Measurements from ENCODE around the gene TBC1D30.
"Not testable (repeated sequence)": the region's sequence is repeated elsewhere in the genome, so short reads cannot be mapped to it uniquely, and the experiment has no call there.

The TBC1D30 gene

GRCh38 chr12:64801381-64801780 lies 23.1 kb upstream of the TBC1D30 start:
- DNase-seq = no peak
- in situ Hi-C loops (cut with MboI; ENCODE audit: low pct_unique_long_range_greater_than_20kb, low sequenced_read_pairs) = no loop called here

GRCh38 chr12:64802180-64802775 lies 22.2 kb upstream of the TBC1D30 start:
- DNase-seq = peak; percentile 79
- in situ Hi-C loops (cut with MboI; ENCODE audit: low pct_unique_long_range_greater_than_20kb, low sequenced_read_pairs) = not testable (repeated sequence)

- in situ Hi-C loops (cut with MboI; ENCODE audit: low pct_unique_long_range_greater_than_20kb, low sequenced_read_pairs) = no loop called here
- no peak for DNase-seq
Measured at GRCh38 chr12:64806173-64806572, 18.3 kb upstream of the TBC1D30 start.

- in situ Hi-C loops (cut with MboI; ENCODE audit: low pct_unique_long_range_greater_than_20kb, low sequenced_read_pairs) = no loop called here
- no peak for DNase-seq
Measured at GRCh38 chr12:64806593-64807460, 17.6 kb upstream of the TBC1D30 start.

GRCh38 chr12:64808110-64808509 lies 16.3 kb upstream of the TBC1D30 start:
- peak; percentile 17 for DNase-seq
- in situ Hi-C loops (cut with MboI; ENCODE audit: low pct_unique_long_range_greater_than_20kb, low sequenced_read_pairs) = no loop called here

- no peak for DNase-seq
- in situ Hi-C loops (cut with MboI; ENCODE audit: low pct_unique_long_range_greater_than_20kb, low sequenced_read_pairs) = no loop called here
Measured at GRCh38 chr12:64810831-64811230, 13.6 kb upstream of the TBC1D30 start.

GRCh38 chr12:64813723-64814122 lies 10.7 kb upstream of the TBC1D30 start:
- no peak for DNase-seq
- in situ Hi-C loops (cut with MboI; ENCODE audit: low pct_unique_long_range_greater_than_20kb, low sequenced_read_pairs) = no loop called here

GRCh38 chr12:64814432-64814831 lies 10.0 kb upstream of the TBC1D30 start:
- DNase-seq = no peak
- in situ Hi-C loops (cut with MboI; ENCODE audit: low pct_unique_long_range_greater_than_20kb, low sequenced_read_pairs) = no loop called here

GRCh38 chr12:64819816-64820402 lies 4.5 kb upstream of the TBC1D30 start:
- in situ Hi-C loops (cut with MboI; ENCODE audit: low pct_unique_long_range_greater_than_20kb, low sequenced_read_pairs) = no loop called here
- no peak for DNase-seq

GRCh38 chr12:64820593-64820992 lies 3.9 kb upstream of the TBC1D30 start:
- DNase-seq = no peak
- in situ Hi-C loops (cut with MboI; ENCODE audit: low pct_unique_long_range_greater_than_20kb, low sequenced_read_pairs) = no loop called here

- DNase-seq = no peak
- in situ Hi-C loops (cut with MboI; ENCODE audit: low pct_unique_long_range_greater_than_20kb, low sequenced_read_pairs) = no loop called here
Measured at GRCh38 chr12:64821116-64821630, 3.3 kb upstream of the TBC1D30 start.

- in situ Hi-C loops (cut with MboI; ENCODE audit: low pct_unique_long_range_greater_than_20kb, low sequenced_read_pairs) = no loop called here
- DNase-seq = no peak
Measured at GRCh38 chr12:64824130-64824499, 332 bp upstream of the TBC1D30 start.

- no peak for DNase-seq
- in situ Hi-C loops (cut with MboI; ENCODE audit: low pct_unique_long_range_greater_than_20kb, low sequenced_read_pairs) = no loop called here
Measured at GRCh38 chr12:64825143-64826021, 935 bp downstream of the TBC1D30 start.

GRCh38 chr12:64826234-64826633 lies 1.8 kb downstream of the TBC1D30 start:
- peak; percentile 51 for DNase-seq
- in situ Hi-C loops (cut with MboI; ENCODE audit: low pct_unique_long_range_greater_than_20kb, low sequenced_read_pairs) = no loop called here

GRCh38 chr12:64828713-64829112 lies 4.3 kb downstream of the TBC1D30 start:
- no peak for DNase-seq
- in situ Hi-C loops (cut with MboI; ENCODE audit: low pct_unique_long_range_greater_than_20kb, low sequenced_read_pairs) = no loop called here

- in situ Hi-C loops (cut with MboI; ENCODE audit: low pct_unique_long_range_greater_than_20kb, low sequenced_read_pairs) = no loop called here
- DNase-seq = no peak
Measured at GRCh38 chr12:64833928-64834327, 9.5 kb downstream of the TBC1D30 start.

GRCh38 chr12:64835901-64836300 lies 11.5 kb downstream of the TBC1D30 start:
- in situ Hi-C loops (cut with MboI; ENCODE audit: low pct_unique_long_range_greater_than_20kb, low sequenced_read_pairs) = no loop called here
- no peak for DNase-seq

GRCh38 chr12:64836856-64837255 lies 12.4 kb downstream of the TBC1D30 start:
- no peak for DNase-seq
- in situ Hi-C loops (cut with MboI; ENCODE audit: low pct_unique_long_range_greater_than_20kb, low sequenced_read_pairs) = no loop called here

- no peak for DNase-seq
- in situ Hi-C loops (cut with MboI; ENCODE audit: low pct_unique_long_range_greater_than_20kb, low sequenced_read_pairs) = no loop called here
Measured at GRCh38 chr12:64837427-64837826, 13.0 kb downstream of the TBC1D30 start.
